Stimulated activated CD8-positive, alpha-beta memory T cell treated with anti-CD3 and anti-CD28 coated beads, Interleukin-12 subunit alpha, Interleukin-12 subunit beta, amount 100 ng/mL, for 4 hours (primary cell): ENCODE data around the gene SAGE1.
"Not testable (repeated sequence)": the region's sequence is repeated elsewhere in the genome, so short reads cannot be mapped to it uniquely, and the experiment has no call there.

ENCODE experiments used
- DNase-seq: peaks from one replicate; pipeline ENCODE4 v3.0.0-alpha.2; 2020; ENCODE audit warnings: low read depth

Gene SAGE1, protein sequence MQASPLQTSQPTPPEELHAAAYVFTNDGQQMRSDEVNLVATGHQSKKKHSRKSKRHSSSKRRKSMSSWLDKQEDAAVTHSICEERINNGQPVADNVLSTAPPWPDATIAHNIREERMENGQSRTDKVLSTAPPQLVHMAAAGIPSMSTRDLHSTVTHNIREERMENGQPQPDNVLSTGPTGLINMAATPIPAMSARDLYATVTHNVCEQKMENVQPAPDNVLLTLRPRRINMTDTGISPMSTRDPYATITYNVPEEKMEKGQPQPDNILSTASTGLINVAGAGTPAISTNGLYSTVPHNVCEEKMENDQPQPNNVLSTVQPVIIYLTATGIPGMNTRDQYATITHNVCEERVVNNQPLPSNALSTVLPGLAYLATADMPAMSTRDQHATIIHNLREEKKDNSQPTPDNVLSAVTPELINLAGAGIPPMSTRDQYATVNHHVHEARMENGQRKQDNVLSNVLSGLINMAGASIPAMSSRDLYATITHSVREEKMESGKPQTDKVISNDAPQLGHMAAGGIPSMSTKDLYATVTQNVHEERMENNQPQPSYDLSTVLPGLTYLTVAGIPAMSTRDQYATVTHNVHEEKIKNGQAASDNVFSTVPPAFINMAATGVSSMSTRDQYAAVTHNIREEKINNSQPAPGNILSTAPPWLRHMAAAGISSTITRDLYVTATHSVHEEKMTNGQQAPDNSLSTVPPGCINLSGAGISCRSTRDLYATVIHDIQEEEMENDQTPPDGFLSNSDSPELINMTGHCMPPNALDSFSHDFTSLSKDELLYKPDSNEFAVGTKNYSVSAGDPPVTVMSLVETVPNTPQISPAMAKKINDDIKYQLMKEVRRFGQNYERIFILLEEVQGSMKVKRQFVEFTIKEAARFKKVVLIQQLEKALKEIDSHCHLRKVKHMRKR

DNA sequence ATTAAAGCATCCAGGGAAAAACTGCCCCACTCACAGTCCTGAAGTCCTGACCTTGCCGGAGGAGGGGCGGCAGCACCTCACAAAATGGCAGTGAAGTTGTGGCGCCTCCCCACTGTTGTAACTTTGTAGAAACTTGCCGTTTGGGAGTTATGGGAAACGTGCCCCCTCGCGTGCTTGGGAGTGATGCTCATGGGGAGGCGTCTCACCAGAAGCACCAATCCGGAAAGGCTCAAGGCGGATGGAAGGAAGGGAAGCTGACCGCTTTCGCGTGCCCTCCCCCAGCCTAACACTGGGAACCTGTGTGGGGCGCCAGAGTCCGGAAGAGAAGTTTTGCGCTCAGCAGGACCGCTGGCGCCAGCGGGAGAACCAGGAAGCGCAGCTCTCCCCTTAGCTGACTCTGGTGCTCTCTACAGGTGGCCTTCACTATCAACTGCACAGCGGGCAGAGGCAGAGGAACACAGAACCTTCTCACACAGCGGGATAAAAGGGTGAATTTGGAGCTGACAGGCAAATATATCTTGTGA lies at the start of gene SAGE1, which contains the start of gene CT45A10:
SAGE1 (plus strand) TSS at position 423 of the 524 bp plus-strand sequence. CDS start 2,527 bp downstream, outside the sequence.
CT45A10 (minus strand) TSS at position 151 of the 524 bp plus-strand sequence. CDS start 8,100 bp downstream, outside the sequence.
- no peak for DNase-seq

DNA sequence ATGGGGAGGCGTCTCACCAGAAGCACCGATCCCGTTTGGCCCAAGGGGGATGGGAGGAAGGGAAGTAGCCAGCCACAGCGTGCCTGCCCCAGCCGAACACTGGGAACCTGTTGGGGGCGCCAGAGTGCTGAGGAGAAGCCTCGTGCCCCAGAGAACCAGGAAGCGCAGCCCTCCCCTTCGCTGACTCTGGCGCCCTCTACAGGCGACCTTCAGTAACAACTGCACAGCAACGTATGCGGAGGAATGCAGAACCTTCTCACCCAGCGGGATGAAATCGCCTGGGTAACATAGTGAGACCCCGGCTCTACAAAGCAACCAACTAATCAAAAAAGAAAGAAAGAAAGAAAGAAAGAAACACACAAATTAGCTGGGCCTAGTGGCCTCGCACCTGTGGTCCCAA lies 39.1 kb upstream of the SAGE1 start, which contains the start of gene CT45A8:
CT45A8 (minus strand) TSS at position 101 of the 400 bp plus-strand sequence. CDS start 3,755 bp downstream, outside the sequence.
- DNase-seq: not testable (repeated sequence)

DNA sequence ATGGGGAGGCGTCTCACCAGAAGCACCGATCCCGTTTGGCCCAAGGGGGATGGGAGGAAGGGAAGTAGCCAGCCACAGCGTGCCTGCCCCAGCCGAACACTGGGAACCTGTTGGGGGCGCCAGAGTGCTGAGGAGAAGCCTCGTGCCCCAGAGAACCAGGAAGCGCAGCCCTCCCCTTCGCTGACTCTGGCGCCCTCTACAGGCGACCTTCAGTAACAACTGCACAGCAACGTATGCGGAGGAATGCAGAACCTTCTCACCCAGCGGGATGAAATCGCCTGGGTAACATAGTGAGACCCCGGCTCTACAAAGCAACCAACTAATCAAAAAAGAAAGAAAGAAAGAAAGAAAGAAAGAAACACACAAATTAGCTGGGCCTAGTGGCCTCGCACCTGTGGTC lies 21.8 kb upstream of the SAGE1 start, which contains the start of gene CT45A9:
CT45A9 (minus strand) TSS at position 101 of the 400 bp plus-strand sequence. CDS start 3,751 bp downstream, outside the sequence.
- DNase-seq: not testable (repeated sequence)

DNA sequence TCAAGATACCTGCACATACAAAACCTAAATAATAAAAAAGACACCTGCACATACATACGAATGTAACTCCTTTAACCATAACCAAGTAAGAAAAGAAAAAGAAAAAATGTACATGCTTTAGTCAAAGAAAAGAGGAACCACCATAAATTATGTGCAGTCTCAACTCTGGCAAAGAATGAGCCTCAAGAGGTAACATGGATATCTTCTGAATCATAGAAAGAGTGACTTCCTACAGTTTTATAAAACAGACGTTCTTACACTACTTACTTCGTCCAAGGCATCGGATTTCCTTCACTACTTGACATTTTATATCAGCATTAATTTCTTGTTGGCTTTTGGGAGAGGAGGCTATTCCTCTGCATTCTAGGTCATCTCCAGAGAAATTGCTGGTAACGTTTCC lies 10.8 kb upstream of the SAGE1 start:
- DNase-seq: not testable (repeated sequence)

DNA sequence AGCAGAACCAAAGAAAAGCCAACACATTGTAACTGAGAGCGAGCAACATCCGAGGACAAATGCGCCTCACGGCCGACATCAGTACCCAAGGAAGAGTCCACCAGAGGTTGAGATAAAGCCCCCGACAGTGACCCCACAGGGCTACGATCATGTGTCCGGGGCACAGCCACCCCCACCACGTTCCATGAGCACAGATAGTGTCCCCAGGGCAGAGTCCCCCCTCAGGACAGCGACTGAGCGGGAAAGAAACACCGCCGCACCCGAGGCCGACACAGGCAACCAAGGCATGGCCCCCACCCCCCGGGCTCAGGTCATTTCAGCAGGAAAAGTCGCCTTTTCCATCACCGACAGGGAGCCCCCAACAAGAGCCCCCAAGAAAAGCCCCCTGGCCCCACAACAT lies 5.3 kb upstream of the SAGE1 start:
- DNase-seq: not testable (repeated sequence)

DNA sequence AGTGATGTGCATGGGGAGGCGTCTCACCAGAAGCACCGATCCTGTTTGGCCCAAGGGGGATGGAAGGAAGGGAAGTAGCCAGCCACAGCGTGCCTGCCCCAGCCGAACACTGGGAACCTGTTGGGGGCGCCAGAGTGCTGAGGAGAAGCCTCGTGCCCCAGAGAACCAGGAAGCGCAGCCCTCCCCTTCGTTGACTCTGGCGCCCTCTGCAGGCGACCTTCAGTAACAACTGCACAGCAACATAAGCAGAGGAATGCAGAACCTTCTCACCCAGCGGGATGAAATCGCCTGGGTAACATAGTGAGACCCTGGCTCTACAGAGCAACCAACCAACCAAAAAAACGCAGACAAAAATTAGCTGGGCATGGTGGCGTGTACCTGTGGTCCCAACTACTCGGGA lies 4.5 kb upstream of the SAGE1 start:
- not testable (repeated sequence) for DNase-seq

DNA sequence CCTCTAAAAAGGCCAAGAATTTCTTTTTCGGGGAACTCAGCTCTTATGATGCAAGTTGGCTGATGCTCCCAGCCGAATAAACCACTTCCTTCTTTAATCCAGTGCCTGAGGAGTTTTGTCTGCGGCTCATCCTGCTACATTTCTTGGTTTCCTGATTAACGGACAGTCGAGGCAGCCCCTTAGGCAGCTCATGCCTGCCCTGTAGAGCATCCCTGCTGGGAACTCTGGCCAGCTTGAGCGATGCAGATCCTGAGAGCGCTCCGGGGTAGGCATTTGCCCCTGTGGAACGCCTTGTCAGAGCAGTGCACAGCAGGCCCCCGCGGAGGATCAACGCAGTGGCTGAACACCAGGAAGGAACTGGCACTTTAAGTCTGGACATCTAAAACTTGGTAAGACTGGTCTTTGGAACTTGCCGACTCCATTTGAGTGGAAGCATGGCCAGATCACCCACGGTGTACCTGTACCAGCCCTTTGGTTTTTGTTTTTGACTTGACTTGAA lies 3.4 kb upstream of the SAGE1 start:
- DNase-seq: no peak

DNA sequence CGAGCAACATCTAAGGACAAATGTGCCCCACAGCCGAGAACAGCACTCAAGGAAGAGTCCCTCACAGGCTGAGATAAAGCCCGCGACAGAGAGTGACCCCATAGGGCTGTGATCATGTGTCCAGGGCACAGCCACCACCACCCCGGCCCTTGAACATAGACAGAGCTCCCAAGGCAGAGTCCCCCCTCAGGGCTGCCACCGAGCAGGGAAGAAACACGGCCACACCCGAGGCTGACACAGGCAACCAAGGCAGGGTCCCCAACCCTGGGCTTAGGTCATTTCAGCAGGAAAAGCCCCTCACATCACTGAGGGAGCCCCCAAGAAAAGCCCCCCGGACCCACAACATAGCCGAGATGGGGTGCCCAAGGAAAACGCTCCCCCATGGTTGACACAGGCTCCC lies 735 bp upstream of the SAGE1 start:
- DNase-seq: no peak

DNA sequence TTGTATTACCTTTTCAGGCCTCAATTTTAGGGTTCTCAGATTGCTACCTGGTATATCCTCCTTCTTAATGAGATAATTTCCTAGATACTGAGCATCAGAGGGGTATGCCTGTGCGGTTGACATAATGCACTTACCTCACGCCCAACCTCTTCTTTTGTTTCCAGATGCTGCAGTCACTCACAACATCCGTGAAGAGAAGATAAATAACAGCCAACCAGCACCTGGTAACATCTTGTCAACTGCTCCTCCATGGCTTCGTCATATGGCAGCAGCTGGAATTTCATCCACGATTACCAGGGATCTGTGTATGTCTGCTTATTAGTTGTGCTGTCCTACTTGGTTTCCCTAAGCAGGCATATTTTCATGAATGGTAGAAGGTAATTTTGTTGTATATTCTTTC lies 16.7 kb downstream of the SAGE1 start:
- DNase-seq: no peak

DNA sequence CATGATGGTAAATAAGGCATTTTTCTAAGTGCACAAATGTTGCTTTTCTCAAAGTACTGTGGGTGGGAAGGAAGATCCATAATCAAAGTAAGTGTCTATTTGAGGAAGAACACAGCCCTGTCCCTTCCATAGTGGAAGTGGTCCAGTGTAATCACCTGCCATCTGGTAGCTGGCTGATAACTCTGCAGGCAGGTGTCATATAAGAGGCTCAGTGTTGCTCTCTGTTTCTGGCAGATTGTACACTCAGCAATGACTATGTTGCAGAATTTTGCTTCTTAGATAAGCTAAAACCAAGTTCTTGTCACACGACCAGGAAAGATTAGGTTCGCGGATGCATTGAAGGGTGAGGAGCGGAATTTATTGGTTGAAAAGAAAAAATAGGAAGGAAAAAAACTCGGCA lies 20.9 kb downstream of the SAGE1 start:
- no peak for DNase-seq

DNA sequence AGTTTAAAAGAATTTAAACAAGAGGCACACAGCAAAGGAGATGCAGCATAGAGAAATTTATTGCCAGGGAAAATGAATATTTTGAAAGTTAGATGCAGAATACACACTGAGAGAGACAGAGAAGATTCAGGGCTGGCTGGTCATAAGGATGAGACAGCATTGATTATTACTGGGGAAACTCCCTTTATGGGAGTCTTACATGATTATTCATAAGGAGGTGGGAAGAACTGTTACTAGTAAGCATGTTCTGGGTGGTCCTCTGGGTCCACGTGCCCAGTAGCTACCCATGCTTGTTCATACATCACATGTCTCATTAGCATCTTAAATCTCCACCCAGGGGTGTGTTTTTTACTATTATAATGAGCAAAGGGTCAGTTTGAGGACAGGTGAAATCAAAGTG lies 27.0 kb downstream of the SAGE1 start:
- not testable (repeated sequence) for DNase-seq

DNA sequence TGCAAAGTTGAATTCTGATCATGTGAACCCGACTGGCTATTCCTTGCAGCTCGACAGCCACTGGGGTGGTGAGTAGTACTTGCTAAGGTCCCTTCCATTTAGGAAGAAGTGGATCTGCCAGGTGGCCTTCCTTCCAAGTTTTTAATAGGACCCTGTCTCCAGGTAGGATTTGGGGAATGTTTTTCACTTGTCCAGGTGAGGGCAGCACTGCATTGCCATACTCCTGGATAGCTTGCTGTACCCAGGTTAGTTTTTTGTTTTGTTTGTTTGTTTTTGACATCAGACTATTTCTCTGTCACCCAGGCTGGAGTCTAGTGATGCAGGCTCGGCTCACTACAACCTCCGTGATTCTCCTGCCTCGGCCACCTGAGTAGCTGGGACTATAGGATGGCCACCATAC lies 29.8 kb downstream of the SAGE1 start:
- DNase-seq: no peak

DNA sequence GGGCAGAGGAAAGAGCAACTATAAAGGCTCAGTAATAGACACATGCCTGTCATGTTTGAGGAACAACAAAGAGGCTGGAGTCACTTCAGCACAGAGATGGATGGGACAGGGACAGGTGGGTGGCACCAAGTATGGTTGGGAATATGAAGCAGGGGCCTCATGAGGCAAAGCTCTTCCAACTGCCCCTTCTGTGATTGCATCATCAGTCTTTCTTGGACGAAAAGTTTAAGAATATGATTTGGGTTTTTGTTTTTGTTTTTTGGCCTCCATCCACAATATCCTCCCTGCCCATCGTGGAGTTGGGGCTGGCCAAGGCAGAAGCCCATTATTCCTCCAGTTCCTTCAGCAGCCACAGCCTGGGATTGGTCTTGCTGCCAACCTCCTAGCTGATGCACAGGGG lies 34.4 kb downstream of the SAGE1 start:
- no peak for DNase-seq

DNA sequence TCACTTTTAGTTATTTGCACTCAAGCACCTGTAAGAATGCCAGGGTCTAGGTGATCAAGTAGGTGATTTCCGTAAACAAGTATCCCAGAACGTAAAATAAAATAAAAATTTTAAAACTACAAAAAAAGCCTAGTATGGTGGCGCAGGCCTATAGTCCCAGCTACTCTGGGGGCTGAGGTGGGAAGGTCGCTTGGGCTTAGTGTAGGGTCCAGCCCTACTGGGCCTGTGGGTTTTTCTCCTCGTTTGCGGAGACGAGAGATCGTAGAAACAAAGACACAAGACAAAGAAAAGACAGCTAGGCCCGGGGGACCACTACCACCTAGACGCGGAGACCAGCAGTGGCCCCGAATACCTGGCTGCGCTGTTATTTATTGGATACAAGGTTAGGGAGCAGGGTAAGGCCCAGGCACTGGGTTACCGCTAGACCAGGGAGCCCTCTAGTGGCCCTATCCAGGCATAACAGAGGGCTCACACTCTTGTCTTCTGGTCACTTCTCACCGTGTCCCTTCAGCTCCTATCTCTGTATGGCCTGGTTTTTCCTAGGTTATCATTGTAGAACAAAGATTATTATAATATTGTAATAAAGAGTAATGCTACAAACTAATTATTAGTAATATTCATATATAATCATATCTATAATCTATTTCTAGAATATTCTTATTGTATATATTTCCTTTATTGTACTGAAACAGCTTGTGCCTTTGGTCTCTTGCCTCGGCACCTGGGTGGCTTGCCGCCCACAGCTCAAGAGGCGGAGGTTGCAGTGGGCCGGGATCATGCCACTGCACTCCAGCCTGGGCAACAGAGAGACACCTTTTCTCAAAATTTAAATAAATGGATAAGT lies 38.4 kb downstream of the SAGE1 start:
- peak; percentile 2 for DNase-seq

DNA sequence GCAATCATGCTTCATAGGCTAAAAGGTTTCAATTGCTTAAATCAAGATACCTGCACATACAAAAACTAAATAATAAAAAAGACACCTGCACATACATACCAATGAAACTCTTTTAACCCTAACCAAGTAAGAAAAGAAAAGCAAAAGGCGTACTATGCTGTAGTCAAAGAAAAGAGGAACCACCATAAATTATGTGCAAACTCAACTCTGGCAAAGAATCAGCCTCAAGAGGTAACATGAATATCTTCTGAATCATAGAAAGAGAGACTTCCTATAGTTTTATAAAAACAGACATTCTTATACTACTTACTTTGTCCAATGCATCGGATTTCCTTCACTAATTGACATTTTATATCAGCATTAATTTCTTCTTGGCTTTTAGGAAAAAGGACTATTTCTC lies 51.0 kb downstream of the SAGE1 start:
- DNase-seq: no peak

DNA sequence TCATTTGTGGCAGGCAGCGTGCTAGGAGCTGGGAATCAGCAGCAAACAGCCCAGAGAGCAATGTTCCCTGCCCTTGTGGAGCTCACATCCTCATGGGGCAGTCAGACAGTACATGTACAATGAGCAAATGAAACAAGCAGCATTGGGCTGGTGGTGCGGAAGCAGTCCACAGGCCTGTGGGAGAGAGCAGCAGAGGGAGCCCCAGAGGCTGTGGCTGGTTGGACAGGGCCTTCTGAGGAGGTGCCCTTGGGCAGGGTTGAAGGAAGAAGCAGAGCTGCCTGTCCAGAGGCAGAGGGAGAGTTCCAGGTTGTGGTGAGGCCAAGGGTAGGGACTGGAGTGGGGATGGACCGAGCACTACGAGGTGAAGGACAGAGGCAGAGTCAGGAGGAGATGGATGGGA lies 57.8 kb downstream of the SAGE1 start:
- no peak for DNase-seq
